ENCODE data around the gene SOX8. TPM values are rescaled to one million over a fixed set of nuclear protein-coding genes. Genes with fewer than 3 reads are reported as not detected.

SOX8 gene
- polyA plus RNA-seq, 1 donor from 2014 or later, result 3.9 TPM

- Histone ChIP-seq H3K4me2 (ENCODE audit: low read length) (no peak overlapping the region), H3K27me3 (ENCODE audit: insufficient read depth, low read depth, low read length) (no peaks in the 10 kb centered on the region), H3F3A (ENCODE audit: insufficient read depth, low read length, poor library complexity, severe bottlenecking) (no peaks in the 10 kb centered on the region), H2AFZ (ENCODE audit: low read depth, low read length) (no peak overlapping the region), H3K79me2 (replicated peaks; ENCODE audit: insufficient read depth, low read length) (no peaks in the 10 kb centered on the region), H4K20me1 (ENCODE audit: insufficient read depth) (no peaks in the 10 kb centered on the region), H3K4me3 (ENCODE audit: low read length) (no peak overlapping the region), H3K9me3 (ENCODE audit: low read length) (no peaks in the 10 kb centered on the region), H3K9me2 (ENCODE audit: insufficient read depth, low read length) (no peaks in the 10 kb centered on the region), H3K36me3 (ENCODE audit: insufficient read depth, low read length) (no peaks in the 10 kb centered on the region), H3K9ac (ENCODE audit: low read length) (no peak overlapping the region), H3K27ac (ENCODE audit: low read length) (no peak overlapping the region)
- TF ChIP-seq EP300 (conservative IDR thresholded peaks at IDR 0.05; ENCODE audit: poor library complexity, severe bottlenecking) (no peak), REST (IDR thresholded peaks at IDR 0.05; ENCODE audit: borderline replicate concordance) (no peak), POLR2AphosphoS5 (IDR thresholded peaks at IDR 0.05) (no peak), SMC3 (conservative IDR thresholded peaks at IDR 0.05; ENCODE audit: poor library complexity) (no peak), MXI1 (conservative IDR thresholded peaks at IDR 0.05; ENCODE audit: poor library complexity, severe bottlenecking) (no peak), CTCF (IDR thresholded peaks at IDR 0.05; ENCODE audit: poor library complexity, severe bottlenecking) (no peak), EZH2 (IDR thresholded peaks at IDR 0.05; ENCODE audit: borderline replicate concordance, insufficient read depth, low read length, poor library complexity, severe bottlenecking) (no peak), TAF1 (IDR thresholded peaks at IDR 0.05; ENCODE audit: low read depth) (no peak), RAD21 (conservative IDR thresholded peaks at IDR 0.05) (no peak)
Observed at GRCh38 chr16:1030473-1030901, 48.9 kb downstream of the SOX8 start.

- Histone ChIP-seq H3K27ac (ENCODE audit: low read length) (no peak overlapping the region), H3K4me3 (ENCODE audit: low read length) (no peak overlapping the region), H2AFZ (ENCODE audit: low read depth, low read length) (no peak overlapping the region), H3K4me2 (ENCODE audit: low read length) (no peak overlapping the region), H3K79me2 (replicated peaks; ENCODE audit: insufficient read depth, low read length) (no peaks in the 10 kb centered on the region), H4K20me1 (ENCODE audit: insufficient read depth) (no peaks in the 10 kb centered on the region), H3F3A (ENCODE audit: insufficient read depth, low read length, poor library complexity, severe bottlenecking) (no peaks in the 10 kb centered on the region), H3K9me2 (ENCODE audit: insufficient read depth, low read length) (no peaks in the 10 kb centered on the region), H3K9ac (ENCODE audit: low read length) (no peak overlapping the region), H3K9me3 (ENCODE audit: low read length) (no peaks in the 10 kb centered on the region), H3K36me3 (ENCODE audit: insufficient read depth, low read length) (no peaks in the 10 kb centered on the region), H3K27me3 (ENCODE audit: insufficient read depth, low read depth, low read length) (no peaks in the 10 kb centered on the region)
- TF ChIP-seq MXI1 (conservative IDR thresholded peaks at IDR 0.05; ENCODE audit: poor library complexity, severe bottlenecking) (no peak), CTCF (IDR thresholded peaks at IDR 0.05; ENCODE audit: poor library complexity, severe bottlenecking) (no peak), REST (IDR thresholded peaks at IDR 0.05; ENCODE audit: borderline replicate concordance) (no peak), TAF1 (IDR thresholded peaks at IDR 0.05; ENCODE audit: low read depth) (no peak), EZH2 (IDR thresholded peaks at IDR 0.05; ENCODE audit: borderline replicate concordance, insufficient read depth, low read length, poor library complexity, severe bottlenecking) (no peak), EP300 (conservative IDR thresholded peaks at IDR 0.05; ENCODE audit: poor library complexity, severe bottlenecking) (no peak), SMC3 (conservative IDR thresholded peaks at IDR 0.05; ENCODE audit: poor library complexity) (no peak), POLR2AphosphoS5 (IDR thresholded peaks at IDR 0.05) (no peak), RAD21 (conservative IDR thresholded peaks at IDR 0.05) (no peak)
Observed at GRCh38 chr16:1031666-1032065, 50.1 kb downstream of the SOX8 start.

Measured in neural cell (in vitro differentiated cells).